GM12878 (cell line): ENCODE measurements around the gene ITGA1. TPM values are rescaled to one million over a fixed set of nuclear protein-coding genes. Genes with fewer than 3 reads are reported as not detected.

Source experiments
- ATAC-seq: fragments of 200-7000 bp; cut with Tn5 transposase; 3 replicates; pipeline ENCODE4 v1.9.1; 2020; ENCODE audit warnings: mild to moderate bottlenecking, moderate library complexity
- BruUV-seq: library from RNA; stranded (reverse); fragments of 400-500 nt; replicated peaks from 2 replicates; lab custom pipeline; 2021; lab: Mats Ljungman, UMichigan
- CTCF ChIA-PET: fragments of 300-600 bp; sonication (Branson Sonifier 250); formaldehyde crosslinking; extraction: SDS; loops from one replicate; lab custom pipeline; 2021; ENCODE audit warnings: inconsistent platforms; lab: Yijun Ruan, JAX
- POLR2A ChIA-PET: fragments of 350-600 bp; formaldehyde crosslinking; extraction: SDS; loops from one replicate; lab custom pipeline; 2021; ENCODE audit warnings: inconsistent platforms; lab: Charles Lee
- RAD21 ChIA-PET: fragments of 300-600 bp; sonication (Branson Sonifier 250); formaldehyde crosslinking; loops from one replicate; lab custom pipeline; 2023; ENCODE audit warnings: antibody characterized with exemption; ENCODE audit not compliant: unreplicated experiment; lab: Charles Lee
- SMC1A ChIA-PET: fragments of 300-600 bp; sonication (Branson Sonifier 250); formaldehyde crosslinking; loops from one replicate; lab custom pipeline; 2023; ENCODE audit not compliant: unreplicated experiment, uncharacterized antibody; lab: Charles Lee
- DNase-seq: peaks from one replicate; pipeline ENCODE4 v3.0.0-alpha.2; 2011; ENCODE audit warnings: low read depth, low spot score
- FAIRE-seq: peaks from 3 replicates; lab custom pipeline; 2011; peaks lifted over from hg19 to GRCh38; lab: Jason Lieb, UNC
- H2AFZ ChIP-seq: 2 replicates; pipeline ENCODE4 v1.6.0; 2011; ENCODE audit warnings: low read depth, low read length, control low read depth; ENCODE audit not compliant: control insufficient read depth
- H3K27ac ChIP-seq: 2 replicates; pipeline ENCODE4 v1.5.1; 2011; ENCODE audit warnings: control low read depth; ENCODE audit not compliant: control insufficient read depth, insufficient read depth
- H3K27me3 ChIP-seq, 2 experiments: replicated peaks in 1 of 2; 2 replicates each; pipeline versions ENCODE4 v1.6.0 to v1.6.1; 2011; ENCODE audit warnings: low read length in 1 of 2; ENCODE audit not compliant: control insufficient read depth in 2 of 2, insufficient read depth in 2 of 2
- H3K36me3 ChIP-seq, 2 experiments: 2 replicates each; pipeline ENCODE4 v1.5.1; 2011; ENCODE audit warnings: low read length in 1 of 2; ENCODE audit not compliant: control insufficient read depth in 2 of 2, insufficient read depth in 2 of 2
- H3K4me1 ChIP-seq: 2 replicates; pipeline ENCODE4 v1.6.1; 2011; ENCODE audit warnings: mild to moderate bottlenecking, low read length, moderate library complexity, mixed read lengths; ENCODE audit not compliant: control insufficient read depth, insufficient read depth
- H3K4me2 ChIP-seq: 2 replicates; pipeline ENCODE4 v1.6.0; 2011; ENCODE audit warnings: control low read depth; ENCODE audit not compliant: control insufficient read depth, insufficient read depth
- H3K4me3 ChIP-seq: fragments of 200-600 bp; sonication (generic); 2 replicates; pipeline ENCODE4 v1.5.1; 2016
- H3K79me2 ChIP-seq: 2 replicates; pipeline ENCODE4 v1.6.0; 2011; ENCODE audit warnings: low read length; ENCODE audit not compliant: control insufficient read depth, insufficient read depth
- H3K9ac ChIP-seq: 2 replicates; pipeline ENCODE4 v1.8.0; 2011; ENCODE audit warnings: low read length, control low read depth, mixed read lengths; ENCODE audit not compliant: control insufficient read depth, insufficient read depth
- H3K9me3 ChIP-seq: replicated peaks from 3 replicates; pipeline ENCODE4 v1.5.1; 2011; ENCODE audit warnings: mild to moderate bottlenecking, low read length; ENCODE audit not compliant: control insufficient read depth, insufficient read depth
- H4K20me1 ChIP-seq: 2 replicates; pipeline ENCODE4 v1.6.0; 2011; ENCODE audit not compliant: control insufficient read depth, insufficient read depth
- CBX3 ChIP-seq: fragments of 200-600 bp; sonication (generic); IDR thresholded peaks from 2 replicates; pipeline ENCODE4 v1.6.1; 2016; ENCODE audit warnings: low read depth, borderline replicate concordance
- CTCF ChIP-seq, 3 experiments: IDR thresholded peaks in 2 of 3; conservative IDR thresholded peaks in 1 of 3; 2 replicates each; pipeline ENCODE4 v1.5.1; 2011; ENCODE audit warnings: low read depth in 3 of 3, low read length in 3 of 3, mild to moderate bottlenecking in 3 of 3, control low read depth in 2 of 3, moderate library complexity in 2 of 3, inconsistent platforms in 1 of 3, mixed read lengths in 1 of 3; ENCODE audit not compliant: control insufficient read depth in 2 of 3, insufficient read depth in 1 of 3; ENCODE audit errors: extremely low read depth in 1 of 3
- E4F1 ChIP-seq: fragments of 450-650 bp; IDR thresholded peaks from 2 replicates; pipeline ENCODE4 v1.6.1; 2018; ENCODE audit warnings: borderline replicate concordance, mild to moderate bottlenecking; ENCODE audit not compliant: partially characterized antibody
- ESRRA ChIP-seq: IDR thresholded peaks from 2 replicates; pipeline ENCODE4 v1.6.1; 2012; ENCODE audit warnings: mild to moderate bottlenecking, low read length, improper control_type of control experiment
- IKZF1 ChIP-seq: fragments of 450-650 bp; conservative IDR thresholded peaks from 2 replicates; pipeline ENCODE4 v1.6.1; 2017; ENCODE audit warnings: antibody characterized with exemption, mild to moderate bottlenecking
- NRF1 ChIP-seq: conservative IDR thresholded peaks from 2 replicates; pipeline ENCODE4 v1.6.1; 2011; ENCODE audit warnings: mild to moderate bottlenecking, low read depth, low read length, improper control_type of control experiment
- SMAD5 ChIP-seq: IDR thresholded peaks from 2 replicates; pipeline ENCODE4 v1.6.1; 2016; ENCODE audit warnings: antibody characterized with exemption, low read depth
- SREBF1 ChIP-seq: IDR thresholded peaks from 2 replicates; pipeline ENCODE4 v1.6.1; 2012; ENCODE audit warnings: mild to moderate bottlenecking, low read length
- SUZ12 ChIP-seq: fragments of 200-600 bp; sonication (generic); IDR thresholded peaks from one replicate; pipeline ENCODE4 v1.6.1; 2018; ENCODE audit warnings: antibody characterized with exemption, mild to moderate bottlenecking; ENCODE audit not compliant: unreplicated experiment
- TARDBP ChIP-seq: IDR thresholded peaks from 2 replicates; pipeline ENCODE4 v1.6.1; 2016; ENCODE audit warnings: borderline replicate concordance
- ZBTB40 ChIP-seq: fragments of 450-650 bp; IDR thresholded peaks from 2 replicates; pipeline ENCODE4 v1.6.1; 2016; ENCODE audit warnings: mild to moderate bottlenecking, moderate library complexity, borderline replicate concordance
- in situ Hi-C: fragments of 300-500 bp; cut with MboI; formaldehyde crosslinking; loops from 9 replicates; pipeline ENCODE4 v1.14.3; 2018; ENCODE audit warnings: mixed read lengths
- intact Hi-C: fragments of 100-400 bp; cut with micrococcal nuclease; formaldehyde crosslinking; loops from one replicate; pipeline ENCODE4 v1.14.2; 2022; ENCODE audit not compliant: unreplicated experiment
- polyA plus RNA-seq, 11 experiments: library from polyadenylated mRNA; depleted of rRNA in 4 of 11; unstranded in 6 of 11; stranded (reverse) in 5 of 11; fragments of >200 nt; fragmentation: Nextera tagmentation in 4 of 11; fragmentation: Illumina TruSeq in 1 of 11; extraction: Ambion mirVana in 4 of 11; extraction: Trizol in 1 of 11; gene quantifications; 1 replicate in 1 of 11; 2 replicates in 10 of 11; pipeline versions ENCODE4 v1.2.1 to v1.2.3, GENCODE V29; 2011 to 2016; ENCODE audit warnings: inconsistent platforms in 2 of 11, missing spikeins in 2 of 11, low read depth in 1 of 11
- total RNA-seq, 4 experiments: library from RNA; depleted of rRNA in 3 of 4; stranded (reverse); fragments of >200 nt in 3 of 4; fragmentation: Illumina TruSeq in 1 of 4; extraction: Trizol in 1 of 4; gene quantifications; 2 replicates each; pipeline versions ENCODE4 v1.2.1 to v1.2.3, GENCODE V29; 2013 to 2021

Gene ITGA1
- total and polyA plus RNA-seq, 10 of the 15 experiments (the other 5 are each of a cell fraction or from before 2014, with no cell fraction given) = 0.02 to 0.56 (median 0.19) TPM

- TF ChIP-seq ZBTB40 = no peak
- TF ChIP-seq SMAD5 = no peak
- no peak for TF ChIP-seq SUZ12
- TF ChIP-seq E4F1 = no peak
Observed at GRCh38 chr5:52947208-52947607, 159.5 kb downstream of the ITGA1 start (continued).

- SMC1A ChIA-PET = interaction anchor here (0.7 to 3.1 kb wide), 13 partner anchors 8 to 1268 kb away, joined by 3 to 51 read pairs (median 4); no protein-coding TSS in a partner anchor
- H3K27ac ChIP-seq = no peak overlapping the region
- no TSS peak for BruUV-seq
- H3K4me1 ChIP-seq = no peaks in the 10 kb centered on the region
- H3K36me3 ChIP-seq = no peaks in the 10 kb centered on the region
- no peaks in the 10 kb centered on the region for H3K27me3 ChIP-seq
- H3K9me3 ChIP-seq = no peaks in the 10 kb centered on the region
- POLR2A ChIA-PET = interaction anchor here (1.3 kb wide), 1 partner anchor 145 kb away, joined by 6 read pairs; no protein-coding TSS in a partner anchor
- RAD21 ChIA-PET = interaction anchor here (0.6 to 4.0 kb wide), 14 partner anchors 8 to 168 kb away, joined by 3 to 49 read pairs (median 6); partner anchors contain the start of gene MOCS2
- CTCF ChIA-PET = interaction anchor here (0.6 to 6.1 kb wide), 15 partner anchors 18 to 1286 kb away, joined by 3 to 127 read pairs (median 9); partner anchors contain the start of gene MOCS2
- in situ Hi-C loops = loop anchor here (5.0 kb wide), 1 partner anchor 149 kb away; no protein-coding TSS in a partner anchor
- ATAC-seq = no peak
- H2AFZ ChIP-seq = no peak overlapping the region
- no peak overlapping the region for H3K4me3 ChIP-seq
- H3K79me2 ChIP-seq = no peaks in the 10 kb centered on the region
- DNase-seq = no peak
- H3K9ac ChIP-seq = no peak overlapping the region
- TF ChIP-seq NRF1 (no peak), E4F1 (no peak), TARDBP (no peak), SREBF1 (no peak), IKZF1 (no peak), CTCF (IDR thresholded peaks at IDR 0.05 in 2 of 3, conservative IDR thresholded peaks at IDR 0.05 in 1 of 3; ENCODE audit: control insufficient read depth in 2 of 3, extremely low read depth in 1 of 3, insufficient read depth in 1 of 3, low read depth in 3 of 3, low read length in 3 of 3) (no peak), CBX3 (no peak), ESRRA (no peak)
- TF ChIP-seq, all 136 proteins: peak for 0
- intact Hi-C loops = loop anchor here (1.0 to 10.0 kb wide), 3 partner anchors 94 to 1277 kb away; no protein-coding TSS in a partner anchor
- no peak for FAIRE-seq
- Histone ChIP-seq H3K4me2 (no peak overlapping the region), H4K20me1 (no peaks in the 10 kb centered on the region)
Observed at GRCh38 chr5:52947851-52948250, 160.1 kb downstream of the ITGA1 start.
